ENCODE measurements around the gene SLC24A3.

SLC24A3 gene

DNA sequence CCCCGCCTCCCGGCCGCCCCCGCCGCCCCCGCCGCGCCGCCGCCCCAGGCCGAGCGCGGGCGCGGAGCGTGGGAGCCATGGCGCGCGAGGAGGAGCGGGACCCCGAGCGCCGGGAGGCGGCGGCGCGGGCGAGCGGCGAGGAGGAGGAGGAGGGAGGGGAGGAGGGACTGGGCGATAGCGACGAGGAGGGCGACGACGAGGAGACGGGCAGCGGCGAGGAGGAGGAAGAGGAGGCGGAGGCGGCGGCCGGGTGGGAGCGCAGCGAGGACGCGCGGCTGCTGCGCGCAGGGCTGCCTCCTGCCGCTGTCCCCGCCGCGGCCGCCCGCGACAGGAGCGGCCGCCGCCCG is at the start of gene SLC24A3:
SLC24A3 (plus strand) TSS at position 174 of the 347 bp plus-strand sequence.
- no peak for DNase-seq

DNA sequence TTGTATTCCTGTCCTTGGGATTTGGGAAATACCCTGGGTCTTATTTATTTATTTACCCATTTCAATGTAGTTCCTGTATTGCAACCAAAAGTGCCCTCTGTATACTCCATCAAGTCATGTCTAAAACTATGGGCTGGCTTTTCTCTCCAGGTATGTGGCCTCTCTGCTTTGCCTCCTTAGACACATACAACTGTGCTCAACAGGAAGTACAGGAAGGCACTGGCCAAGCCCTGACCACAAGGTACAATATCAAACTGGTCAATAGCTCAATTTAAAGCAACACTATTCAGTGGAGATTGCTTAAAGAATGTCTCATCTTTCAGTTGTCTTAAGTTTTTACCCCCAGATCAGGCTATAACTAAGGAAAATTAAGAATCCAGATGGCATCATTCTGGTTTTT is 42.3 kb upstream of the SLC24A3 start:
- no peak for DNase-seq

DNA sequence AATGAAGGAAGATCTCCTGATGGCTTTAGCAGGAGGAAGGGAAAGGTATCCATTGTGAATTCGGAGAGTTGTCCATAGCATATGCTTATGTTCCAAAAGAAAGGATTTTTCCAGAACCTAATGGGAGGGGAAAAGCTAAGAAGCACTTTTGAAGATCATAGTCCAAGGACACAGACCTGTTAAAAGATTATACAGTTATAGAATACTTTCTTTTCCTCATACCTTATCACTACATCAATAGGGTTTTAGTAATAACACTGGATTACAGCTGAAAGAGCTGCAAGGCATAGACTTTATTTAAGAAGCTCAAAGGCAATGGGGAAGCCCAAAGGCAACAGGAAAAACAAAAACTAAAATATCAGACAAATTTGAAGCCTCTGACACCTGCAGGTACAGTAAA is 39.8 kb upstream of the SLC24A3 start:
- no peak for DNase-seq

DNA sequence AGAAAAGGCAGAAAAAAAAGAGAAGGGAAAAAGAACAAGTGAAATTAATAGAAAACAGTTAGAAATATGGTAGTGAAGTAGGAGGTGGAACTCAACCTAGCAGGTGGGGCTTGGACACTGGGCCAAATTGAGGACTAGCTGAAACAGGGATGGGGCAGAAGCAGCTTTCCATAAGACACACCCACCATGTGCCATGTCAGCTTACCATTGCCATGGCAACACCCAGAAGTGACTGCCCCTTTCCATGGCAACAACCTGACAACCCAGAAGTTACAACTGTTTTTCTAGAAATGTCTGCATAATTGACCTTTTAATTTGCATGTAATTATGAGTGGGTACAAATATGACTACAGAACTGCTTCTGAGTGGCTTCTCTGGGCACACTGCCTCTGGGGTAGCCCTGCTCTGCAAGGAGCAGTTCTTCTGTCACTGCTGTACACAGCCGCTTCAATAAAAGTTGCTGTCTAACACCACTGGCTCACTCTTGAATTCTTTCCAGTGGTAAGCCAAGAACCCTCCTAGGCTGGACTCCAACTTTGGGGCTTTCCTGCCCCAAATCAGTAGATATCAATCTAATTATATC is 35.9 kb upstream of the SLC24A3 start:
- DNase-seq: no peak

DNA sequence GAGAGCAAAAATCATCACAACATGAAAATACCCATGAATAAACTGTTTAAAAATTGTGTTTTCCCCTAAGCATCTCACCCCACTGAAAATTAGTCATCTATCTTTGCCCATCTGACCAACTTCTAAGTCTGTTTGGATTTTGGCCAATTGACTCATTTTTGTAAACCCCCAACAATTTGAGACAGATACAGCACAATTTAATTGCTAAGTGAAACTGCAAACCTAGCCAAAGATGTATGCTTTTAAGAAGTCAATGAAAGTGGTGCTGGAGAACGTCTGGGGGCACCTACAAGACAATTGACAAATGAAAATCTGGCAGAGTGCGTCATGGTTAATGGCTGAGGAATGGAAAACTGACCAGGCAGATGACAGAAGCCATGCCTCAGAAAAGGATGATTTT is 30.9 kb upstream of the SLC24A3 start:
- DNase-seq: no peak

DNA sequence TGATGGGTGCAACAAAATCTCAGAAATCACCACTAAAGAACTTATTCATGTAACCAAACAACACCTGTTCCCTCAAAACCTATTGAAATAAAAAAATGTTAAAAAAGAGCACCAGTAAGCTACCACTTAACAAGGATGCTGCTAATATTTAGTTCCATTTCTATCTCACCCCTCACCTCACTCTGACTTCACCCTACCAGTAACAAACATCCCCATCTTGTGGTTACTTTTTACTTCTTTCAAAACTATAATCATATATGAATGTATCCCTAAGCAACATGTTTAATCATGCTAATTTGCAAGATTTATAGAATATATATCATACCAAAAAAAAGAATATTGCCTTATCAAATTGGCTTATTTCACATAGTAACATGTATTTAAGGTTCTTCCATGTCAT is 27.4 kb upstream of the SLC24A3 start:
- no peak for DNase-seq

DNA sequence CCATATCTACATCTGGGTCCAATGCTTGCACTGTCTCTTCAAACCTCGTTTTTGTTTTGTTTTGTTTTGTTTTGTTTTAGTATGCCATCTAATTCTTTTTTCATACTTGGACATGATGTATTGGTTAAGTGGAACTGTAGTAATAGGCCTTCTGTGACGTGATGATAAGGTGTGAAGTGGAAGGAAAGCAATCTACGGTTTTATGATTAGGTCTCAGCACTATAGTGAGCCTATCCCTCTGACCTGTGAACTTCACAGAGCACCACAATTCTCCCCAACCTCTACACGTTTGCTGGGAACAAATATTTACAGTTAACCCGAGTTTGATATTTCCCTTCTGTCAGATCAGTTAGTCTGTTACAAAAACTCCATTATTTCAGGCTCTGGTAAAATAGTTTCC is 19.1 kb upstream of the SLC24A3 start:
- DNase-seq: no peak

DNA sequence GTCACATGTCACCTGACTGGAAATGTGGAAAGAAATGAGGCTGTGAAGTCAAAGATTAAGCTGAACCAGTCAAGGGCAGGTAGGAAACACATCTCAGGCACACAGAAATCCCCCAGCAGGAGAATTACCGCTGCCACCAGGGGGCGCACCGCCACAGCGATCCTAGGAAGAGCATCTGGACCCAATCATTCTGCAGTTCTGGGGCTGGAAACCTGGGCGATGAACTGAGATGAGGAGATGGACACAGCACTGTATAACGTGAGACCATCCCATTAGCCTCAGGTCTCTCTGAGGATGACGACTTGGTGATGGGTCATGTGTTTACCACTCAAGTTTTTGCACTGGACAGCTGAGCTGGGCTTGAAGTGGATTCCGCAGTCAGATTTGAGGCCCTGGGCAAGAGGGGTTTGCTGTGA is 6.5 kb upstream of the SLC24A3 start:
- DNase-seq: peak; percentile 10

DNA sequence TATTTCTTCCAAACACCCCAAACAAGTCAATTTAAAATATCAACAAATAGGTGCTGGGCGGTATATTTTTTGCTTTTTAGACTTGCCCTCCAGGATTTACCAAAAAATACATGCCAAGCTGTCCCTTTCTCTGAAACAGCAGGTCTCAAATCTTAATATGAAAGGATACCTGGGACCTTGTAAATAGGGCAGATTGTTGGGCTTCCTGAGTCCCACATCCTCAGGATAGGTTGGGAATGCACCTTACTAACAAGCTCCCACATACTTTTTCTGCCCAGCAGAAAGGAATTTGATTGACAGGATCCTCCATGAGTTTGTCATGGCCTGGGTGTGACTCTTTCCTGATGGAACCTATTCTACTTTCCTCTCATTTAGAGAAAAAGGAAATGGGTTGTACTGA is 4.9 kb upstream of the SLC24A3 start:
- DNase-seq: no peak

DNA sequence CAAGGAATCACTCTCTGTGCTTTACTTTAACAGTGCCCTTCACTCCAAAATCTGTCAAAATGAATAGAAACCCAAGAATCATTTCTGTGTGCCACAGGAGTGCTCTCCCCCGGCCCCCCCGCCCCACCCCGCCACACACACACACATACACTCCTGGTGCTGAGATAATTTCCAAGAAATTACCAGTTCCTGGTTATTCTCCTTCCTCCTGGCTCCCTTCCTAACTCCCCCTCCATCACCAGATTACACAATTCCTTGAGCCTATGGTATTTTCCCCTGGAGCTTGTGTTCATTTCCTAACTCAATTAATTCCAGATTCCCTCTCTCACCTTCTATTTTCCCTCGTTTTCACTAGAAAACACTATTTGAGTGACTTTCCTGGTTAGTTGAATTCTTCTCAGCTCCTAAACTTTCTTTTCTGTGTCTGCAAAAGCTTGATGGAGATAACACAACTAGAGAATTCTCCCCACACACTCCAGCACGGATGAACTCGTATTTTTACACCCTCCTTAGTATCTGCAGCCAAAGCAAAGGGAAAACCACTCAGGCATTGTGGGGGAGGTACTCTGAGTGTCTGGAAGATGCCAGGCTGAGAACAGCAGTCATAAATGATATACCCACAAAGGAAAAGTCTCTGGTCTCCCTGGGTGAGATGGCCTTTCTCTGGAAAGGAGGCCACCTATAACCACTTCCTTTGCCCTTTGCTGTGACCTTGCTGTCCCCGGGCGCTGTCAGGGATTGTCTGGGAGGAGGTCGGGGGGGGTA is 1.9 kb upstream of the SLC24A3 start:
- DNase-seq: no peak

DNA sequence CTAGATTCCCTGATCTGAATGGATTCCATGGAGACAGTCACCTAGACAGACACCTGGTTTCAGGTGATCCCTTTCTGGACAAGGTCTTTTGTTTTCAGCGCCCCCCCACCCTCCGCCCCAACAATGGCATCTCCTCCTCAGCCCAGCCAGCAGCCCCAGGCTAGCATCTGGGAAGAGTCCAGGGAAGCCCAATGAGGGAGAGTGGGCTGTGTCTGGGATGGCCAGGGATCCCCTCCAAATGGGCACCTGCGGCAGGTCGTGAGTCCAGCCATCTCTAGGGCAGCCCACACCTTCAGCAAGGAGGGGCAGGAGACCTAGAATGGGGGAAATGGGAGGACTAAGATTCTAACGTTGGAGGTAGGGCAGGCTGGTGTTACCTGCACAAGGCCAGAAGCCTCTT is 1.2 kb upstream of the SLC24A3 start:
- DNase-seq: no peak

DNA sequence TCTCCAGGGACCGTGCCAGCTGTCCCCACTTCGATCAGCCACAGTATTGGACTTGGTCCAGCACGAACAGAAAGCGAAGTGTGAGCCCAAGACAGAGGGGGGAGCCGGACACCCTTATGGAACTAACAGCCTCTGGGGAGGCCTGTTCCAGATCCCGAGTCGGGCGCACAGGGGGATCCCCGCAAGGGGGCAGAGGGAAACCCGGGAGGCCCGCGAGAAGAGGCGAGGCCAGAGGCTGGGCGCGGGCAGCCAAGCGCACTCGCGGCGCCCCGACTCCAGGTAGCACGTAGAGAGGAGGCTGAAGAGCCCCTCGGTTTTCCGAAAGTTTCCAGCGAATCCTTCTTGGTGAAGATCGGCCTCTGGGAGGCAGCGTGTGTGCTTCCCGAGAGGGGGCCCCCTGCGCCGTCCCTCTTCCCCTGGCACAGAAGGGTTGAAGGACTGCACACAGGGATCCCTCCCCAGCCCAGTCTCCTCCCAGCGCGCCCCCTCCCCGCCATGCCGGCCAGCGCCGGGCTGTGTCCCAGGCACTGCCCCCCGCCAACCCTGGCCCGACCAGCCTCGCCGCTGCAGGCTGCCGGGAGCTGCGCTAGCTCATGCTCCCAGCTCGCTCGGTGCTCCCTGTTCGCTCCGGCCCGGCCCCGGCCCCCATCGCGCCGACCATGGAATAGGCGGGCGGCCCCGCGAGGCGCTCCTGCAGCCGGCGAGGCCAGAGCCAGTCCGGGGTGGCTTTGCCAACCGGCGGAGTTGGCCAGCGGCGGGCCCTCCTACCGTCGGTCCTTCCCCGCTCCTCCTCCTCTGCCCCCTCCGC is 577 bp upstream of the SLC24A3 start:
- DNase-seq: no peak

DNA sequence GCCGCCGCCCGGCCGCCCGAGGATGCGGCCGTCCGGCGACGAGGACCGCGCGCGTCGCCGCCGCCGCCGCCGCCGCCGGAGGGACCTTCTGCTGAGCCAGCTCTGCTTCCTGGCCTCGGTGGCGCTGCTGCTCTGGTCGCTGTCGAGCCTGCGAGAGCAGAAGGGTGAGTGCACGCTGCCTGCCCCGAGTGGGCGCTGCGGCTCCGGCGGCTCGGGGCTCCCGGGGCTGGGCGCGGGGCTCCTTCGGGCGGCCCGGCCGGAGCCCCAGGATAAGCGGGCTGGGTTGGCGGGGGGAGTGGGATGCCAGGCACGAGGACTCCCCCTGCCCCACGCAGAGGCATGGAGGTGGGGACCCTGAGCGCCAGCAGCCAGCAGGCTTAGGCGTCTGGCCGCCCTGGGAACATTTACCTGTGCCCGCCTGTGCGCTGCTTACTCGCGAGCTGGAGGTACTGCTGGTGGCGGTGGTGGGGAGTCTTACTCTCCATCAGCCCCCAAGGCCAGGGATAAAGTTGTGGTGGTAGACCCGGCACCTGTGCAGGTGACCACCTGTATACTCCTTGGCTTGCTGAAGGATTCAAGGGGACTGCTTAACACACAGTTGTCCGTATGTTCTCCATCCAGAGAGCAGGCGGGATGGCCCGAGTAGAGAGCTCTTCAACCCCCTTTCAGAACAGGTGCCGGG is 520 bp downstream of the SLC24A3 start:
- peak; percentile 23 for DNase-seq

DNA sequence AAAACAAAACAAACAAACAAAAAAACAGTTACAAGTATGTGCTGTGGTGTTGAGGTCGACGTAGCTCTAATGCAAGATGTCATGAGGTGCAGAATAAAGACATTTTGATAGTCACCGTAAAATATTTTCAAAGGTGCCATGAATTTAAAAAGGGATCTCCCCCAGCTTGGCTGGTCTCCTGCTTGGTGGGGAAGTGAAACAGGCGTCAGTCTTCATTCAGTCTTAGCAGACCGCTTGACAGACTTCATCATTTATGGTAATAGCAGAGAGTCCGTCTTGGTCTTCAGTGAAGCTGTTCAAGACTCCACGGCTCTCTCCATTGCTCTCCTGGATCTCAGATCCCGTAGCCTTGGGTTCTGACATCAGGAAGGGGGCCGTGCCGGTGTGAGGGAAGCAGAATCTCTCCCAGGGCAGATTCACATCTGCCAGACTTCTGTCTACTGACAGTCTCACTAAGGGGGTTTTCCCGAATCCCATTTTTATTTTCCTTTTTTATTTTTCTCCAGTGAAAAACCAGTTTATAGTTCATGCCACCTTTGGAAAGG is 1.6 kb downstream of the SLC24A3 start:
- no peak for DNase-seq

DNA sequence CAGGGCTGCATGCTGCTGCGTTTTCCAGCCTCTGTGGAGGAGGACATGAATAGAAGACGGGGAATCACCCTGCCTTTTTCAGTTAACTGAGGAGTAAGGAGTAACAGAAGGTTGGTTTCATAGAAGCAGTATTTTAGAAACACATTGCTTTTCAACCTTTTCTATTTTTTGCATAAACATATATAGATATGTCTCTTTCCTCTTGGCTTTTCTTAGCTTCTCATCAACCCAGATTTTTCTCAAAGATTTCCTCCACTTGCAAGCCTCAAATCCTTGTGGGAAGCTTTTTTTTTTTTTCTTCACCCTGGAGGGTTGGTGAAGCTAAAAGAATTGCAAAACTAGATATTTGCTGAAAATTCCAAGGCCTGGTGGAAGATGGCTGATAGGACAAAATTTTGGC is 6.0 kb downstream of the SLC24A3 start:
- no peak for DNase-seq

DNA sequence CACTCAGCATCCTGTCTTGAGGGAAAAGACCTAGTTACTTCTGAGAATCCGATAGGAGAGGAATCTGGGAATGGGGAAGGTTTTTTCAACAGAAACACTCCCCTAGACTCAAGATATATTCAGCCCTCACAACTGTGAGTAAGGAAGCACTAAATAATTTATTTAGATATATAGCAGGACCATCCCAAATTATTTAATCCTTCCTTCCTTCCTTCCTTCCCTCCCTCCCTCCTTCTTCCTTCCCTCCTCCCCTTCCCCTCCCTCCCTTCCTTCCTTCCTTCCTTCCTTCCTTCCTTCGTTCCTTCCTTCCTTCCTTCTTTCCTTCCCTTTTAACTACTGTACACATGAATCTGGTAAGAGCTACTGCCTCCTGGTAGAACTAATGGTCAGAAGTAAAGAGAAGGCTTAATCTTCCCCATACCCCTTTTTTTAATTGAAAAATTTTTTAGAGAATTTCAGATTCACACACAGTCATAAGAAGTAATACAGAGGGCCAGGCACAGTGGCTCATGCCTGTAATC is 10.1 kb downstream of the SLC24A3 start:
- DNase-seq: no peak

DNA sequence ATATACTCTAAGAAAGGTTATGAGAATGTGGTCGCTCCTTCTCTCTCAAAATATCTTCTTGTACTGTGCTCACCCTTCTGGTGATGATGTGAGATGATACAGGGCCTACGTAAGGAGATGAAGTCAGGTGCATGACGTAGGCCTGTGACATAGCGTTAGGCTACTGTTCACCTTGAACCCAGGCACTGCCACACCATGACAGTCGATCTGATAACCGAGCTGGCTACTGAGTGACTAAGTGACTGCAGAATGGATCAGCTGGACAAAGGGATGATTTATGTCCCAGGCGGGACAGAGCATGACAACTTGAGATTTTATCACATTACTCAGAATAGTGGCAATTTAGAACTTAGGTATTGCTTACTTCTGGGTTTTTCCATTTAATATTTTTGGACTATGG is 11.2 kb downstream of the SLC24A3 start:
- no peak for DNase-seq

DNA sequence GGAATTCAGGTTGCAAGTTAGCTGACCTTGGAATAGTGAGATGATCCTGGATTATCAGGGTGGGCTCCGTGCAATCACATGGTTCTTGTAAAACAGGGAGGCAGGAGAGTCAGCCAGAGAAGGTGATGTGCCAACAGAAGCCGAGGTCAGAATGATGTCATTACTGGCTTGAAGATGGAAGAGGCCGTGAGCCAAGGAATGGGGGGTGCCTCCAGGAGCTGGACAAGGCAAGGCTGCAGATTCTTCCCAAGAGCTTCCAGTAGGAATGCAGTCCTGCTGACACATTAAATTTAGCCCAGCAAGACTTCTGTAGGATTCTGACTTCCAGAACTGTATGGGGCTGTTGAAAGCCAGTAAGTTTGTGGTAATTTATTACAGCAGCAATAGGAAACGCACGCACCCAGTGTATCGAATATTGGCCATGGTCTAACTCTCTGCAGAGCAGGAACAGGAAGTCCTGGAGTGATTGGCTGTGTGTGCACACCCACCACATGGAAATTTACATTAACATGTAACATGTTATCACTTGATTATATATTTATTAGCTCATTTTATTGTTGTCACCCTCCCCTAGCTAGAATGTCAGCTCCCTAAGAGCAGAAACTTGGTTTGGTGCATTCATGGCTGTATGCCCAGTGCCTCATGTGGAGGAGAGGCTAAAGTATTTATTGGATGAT is 19.1 kb downstream of the SLC24A3 start:
- no peak for DNase-seq

DNA sequence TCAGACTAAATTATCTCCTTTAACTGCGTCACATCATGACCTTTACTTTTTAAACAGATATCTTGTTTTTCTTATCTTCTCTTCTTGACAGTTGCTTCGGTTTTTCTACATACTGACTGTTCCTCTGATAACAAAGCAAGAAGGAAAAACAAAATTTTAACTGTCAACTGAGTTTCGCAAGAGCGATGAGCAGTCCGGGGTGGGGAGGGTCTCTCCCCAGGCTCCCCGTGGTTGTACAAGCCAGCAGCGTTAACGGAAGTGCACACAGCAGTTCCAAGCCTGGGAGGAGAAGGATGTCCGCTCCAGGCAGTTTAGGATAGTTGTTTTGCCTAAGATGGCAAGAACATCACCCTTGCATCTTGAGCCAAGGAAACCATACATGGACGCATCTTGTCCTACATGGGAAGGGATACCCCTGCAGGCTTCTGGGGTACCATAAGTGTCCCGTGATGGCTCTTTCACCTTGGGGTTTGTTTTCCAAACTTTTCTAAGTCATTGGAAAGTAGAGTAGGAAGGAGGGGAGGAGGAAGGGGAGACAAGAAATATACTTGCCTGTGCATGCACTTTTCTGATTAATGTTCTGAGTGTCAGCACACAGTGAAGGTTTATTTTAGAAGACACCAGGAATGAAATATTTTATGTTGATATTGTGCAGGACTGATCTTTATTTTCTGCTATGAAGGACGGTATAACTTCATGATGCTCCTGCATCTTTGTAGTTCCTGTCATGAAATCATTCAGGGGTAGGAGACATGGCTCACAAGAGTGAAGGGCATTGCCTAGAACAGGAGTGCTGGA is 20.8 kb downstream of the SLC24A3 start:
- DNase-seq: no peak

DNA sequence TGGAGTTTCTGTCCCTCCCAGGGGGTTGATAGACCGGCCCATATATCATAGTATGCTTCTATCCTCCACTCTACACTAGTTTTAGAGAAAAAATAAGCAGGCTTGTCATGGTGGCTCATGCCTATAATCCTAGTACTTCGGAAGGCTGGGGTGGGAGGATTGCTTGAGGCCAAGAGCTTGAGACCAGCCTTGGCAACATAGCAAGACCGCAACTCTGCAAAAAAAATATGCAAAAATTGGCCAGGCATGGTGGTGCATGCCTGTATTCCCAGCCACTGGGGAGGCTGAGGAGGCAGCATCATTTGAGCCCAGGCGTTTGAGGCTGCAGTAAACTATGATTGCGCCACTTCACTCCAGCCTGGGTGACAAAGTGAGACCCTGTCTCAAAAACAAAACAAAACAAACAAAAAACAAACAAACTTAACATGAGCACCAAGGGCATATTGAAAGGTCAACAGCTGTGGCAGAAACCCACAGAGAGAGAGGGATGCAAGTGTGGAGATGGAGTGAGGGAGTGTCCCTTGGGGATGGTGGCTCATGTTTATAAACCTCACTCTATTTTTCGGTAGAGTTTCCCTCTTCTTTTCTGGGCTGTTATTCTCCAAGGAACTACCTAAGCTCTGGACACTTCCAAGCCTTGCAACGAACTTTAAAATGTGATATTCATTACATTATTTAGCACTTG is 24.1 kb downstream of the SLC24A3 start:
- DNase-seq: no peak

DNA sequence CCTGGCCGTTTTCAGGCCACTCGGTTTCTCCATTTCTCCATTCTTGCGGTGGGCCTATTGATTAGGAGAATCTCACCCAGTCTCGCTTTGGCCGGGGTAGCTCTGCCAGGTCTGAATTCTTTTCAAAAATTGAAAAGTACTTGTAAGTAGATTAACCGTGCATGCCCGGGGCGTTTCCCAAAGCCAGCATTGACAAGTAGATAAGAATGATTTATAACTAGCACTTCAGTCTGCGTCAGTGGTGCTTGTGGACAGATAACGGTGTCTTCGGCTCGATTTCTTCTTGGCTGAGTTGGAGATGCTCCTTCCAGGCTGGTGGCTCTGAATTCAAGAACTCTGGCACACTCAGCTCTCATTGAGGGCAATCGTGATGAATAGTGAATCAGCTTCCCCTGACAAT is 29.0 kb downstream of the SLC24A3 start:
- no peak for DNase-seq
